Head of caudate nucleus (tissue), 42 donors: Measurements from ENCODE around the gene GJB5.
"Not testable (repeated sequence)": the region's sequence is repeated elsewhere in the genome, so short reads cannot be mapped to it uniquely, and the experiment has no call there.

ENCODE experiments used
- DNase-seq, 42 donors: peaks; one replicate each; pipeline versions ENCODE4 v3.0.0 to v3.0.0-alpha.2; 2020 to 2021; ENCODE audit warnings: mixed read lengths in 7 of 42
- intact Hi-C: fragments of 100-400 bp; cut with DNase I; formaldehyde crosslinking; loops from one replicate; pipeline ENCODE4 v1.15.0; 2022

Gene GJB5

GRCh38 chr1:34754964-34755637, at the start of gene GJB5:
TSS of gene GJB5 (plus strand) at chr1:34755047. CDS start at chr1:34757331, 2,284 bp downstream.
- intact Hi-C loops = no loop called here
- DNase-seq = no peak

DNA sequence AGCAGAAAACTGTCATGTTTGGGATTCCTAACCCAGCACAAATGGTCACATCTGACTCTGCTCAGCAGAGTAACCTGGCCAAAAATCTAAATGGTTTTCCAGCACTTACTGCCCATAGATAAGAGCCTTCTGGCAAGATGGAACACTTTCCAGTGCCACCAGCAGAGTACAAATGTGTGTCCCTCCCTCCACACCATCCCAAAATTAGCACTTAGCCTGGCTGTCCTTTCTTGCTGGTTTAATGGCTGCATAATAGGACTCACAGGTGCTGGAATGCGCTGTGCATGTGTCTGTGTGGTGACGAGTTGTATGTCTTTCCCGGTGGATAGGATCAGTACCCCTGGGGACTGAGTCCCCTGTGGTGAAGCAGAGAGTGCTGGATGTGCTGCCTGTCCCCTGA, 49.8 kb upstream of the GJB5 start:
- intact Hi-C loops = no loop called here
- DNase-seq = no peak

DNA sequence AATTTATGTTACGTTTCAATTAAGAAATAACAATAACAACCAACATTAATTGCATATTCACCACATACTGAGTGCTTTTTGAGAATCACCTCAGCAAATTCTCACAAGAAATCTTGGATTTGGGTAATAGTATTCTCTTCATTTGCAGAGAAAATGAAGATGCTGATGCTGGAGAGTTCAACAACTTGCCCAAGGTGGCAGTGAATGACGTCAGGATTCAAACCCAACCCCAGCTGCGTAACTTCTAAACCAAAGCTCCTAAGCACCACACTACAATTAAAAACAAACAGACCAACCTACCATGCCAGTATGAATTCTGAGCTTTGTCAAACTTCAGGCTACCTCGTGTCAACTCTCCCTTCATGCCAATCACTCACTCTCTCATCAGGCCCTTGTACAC, 46.7 kb upstream of the GJB5 start:
- no peak for DNase-seq
- intact Hi-C loops = no loop called here

- intact Hi-C loops = no loop called here
- no peak for DNase-seq
These were observed 45.3 kb upstream of the GJB5 start for GRCh38 chr1:34709547-34709946.

- DNase-seq = no peak
These were observed 44.0 kb upstream of the GJB5 start for GRCh38 chr1:34710812-34711211.

DNA sequence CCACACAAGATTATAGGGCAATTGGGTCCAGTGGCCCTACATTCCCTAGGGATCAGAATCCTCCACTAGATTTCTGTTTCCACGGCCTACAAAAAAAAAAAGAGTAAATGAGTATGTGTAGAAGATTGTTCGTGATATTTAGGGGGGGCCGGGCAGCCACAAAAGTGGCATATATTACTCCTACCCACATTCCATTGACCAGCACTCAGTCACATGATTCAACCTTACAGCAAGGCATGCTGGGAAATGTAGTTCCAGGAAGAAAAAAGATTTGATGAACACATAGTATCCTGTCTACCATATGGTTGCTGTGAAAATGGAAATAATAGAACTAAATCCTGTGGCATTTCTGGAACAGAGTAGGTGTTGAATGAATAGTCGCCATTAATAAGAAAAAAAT, 43.4 kb upstream of the GJB5 start:
- no peak for DNase-seq
- intact Hi-C loops = no loop called here

More at GRCh38 chr1:34710812-34711211, 44.0 kb upstream of the GJB5 start:
- intact Hi-C loops = no loop called here

- intact Hi-C loops = no loop called here
- DNase-seq = peak in 6 of 42 donors; percentile 13 to 40 (median 20)
These were observed 42.7 kb upstream of the GJB5 start for GRCh38 chr1:34712007-34712688.

DNA sequence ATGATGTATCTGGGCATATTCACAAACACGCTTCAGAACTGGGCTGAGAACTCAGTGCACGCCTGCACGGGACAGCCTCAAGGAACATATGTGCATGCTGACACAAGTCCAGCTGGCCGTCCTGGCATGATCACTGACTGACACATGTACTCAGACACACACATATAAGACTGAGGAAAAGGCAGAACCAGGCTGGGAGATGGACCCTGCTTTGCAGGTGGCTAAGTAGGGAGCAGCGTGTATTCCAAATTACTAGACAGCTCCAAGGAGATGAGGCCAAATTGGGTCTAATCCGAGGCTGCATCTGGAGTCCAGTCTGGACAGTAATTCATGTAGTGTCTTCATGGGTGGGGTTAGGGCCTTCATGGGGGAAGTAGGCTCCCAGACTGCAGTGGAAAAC, 41.4 kb upstream of the GJB5 start:
- no peak for DNase-seq
- intact Hi-C loops = no loop called here

DNA sequence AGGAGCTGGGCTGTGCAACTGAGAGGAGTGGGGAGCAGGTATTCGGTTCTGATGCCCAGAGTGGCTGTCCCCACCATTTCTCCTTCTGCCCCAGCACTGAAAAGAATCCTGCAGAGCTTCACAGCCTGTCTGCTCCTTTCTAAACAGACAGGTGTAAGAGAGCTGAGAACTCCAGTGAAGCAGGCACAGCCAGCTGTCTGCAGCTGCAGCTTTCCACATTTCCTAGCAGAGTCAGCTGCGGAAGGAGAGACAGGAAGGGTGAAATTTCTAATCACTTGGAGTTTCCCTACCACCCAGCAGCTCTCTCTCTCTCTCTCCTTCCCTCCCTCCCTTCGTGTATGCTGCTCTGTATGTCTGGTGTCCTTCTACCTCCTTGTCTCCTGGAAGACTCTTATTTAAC, 40.5 kb upstream of the GJB5 start:
- DNase-seq = no peak
- intact Hi-C loops = no loop called here

GRCh38 chr1:34715139-34715538, 39.7 kb upstream of the GJB5 start:
- no peak for DNase-seq
- intact Hi-C loops = no loop called here

- intact Hi-C loops = no loop called here
- DNase-seq = no peak
These were observed 33.6 kb upstream of the GJB5 start for GRCh38 chr1:34721241-34721640.

DNA sequence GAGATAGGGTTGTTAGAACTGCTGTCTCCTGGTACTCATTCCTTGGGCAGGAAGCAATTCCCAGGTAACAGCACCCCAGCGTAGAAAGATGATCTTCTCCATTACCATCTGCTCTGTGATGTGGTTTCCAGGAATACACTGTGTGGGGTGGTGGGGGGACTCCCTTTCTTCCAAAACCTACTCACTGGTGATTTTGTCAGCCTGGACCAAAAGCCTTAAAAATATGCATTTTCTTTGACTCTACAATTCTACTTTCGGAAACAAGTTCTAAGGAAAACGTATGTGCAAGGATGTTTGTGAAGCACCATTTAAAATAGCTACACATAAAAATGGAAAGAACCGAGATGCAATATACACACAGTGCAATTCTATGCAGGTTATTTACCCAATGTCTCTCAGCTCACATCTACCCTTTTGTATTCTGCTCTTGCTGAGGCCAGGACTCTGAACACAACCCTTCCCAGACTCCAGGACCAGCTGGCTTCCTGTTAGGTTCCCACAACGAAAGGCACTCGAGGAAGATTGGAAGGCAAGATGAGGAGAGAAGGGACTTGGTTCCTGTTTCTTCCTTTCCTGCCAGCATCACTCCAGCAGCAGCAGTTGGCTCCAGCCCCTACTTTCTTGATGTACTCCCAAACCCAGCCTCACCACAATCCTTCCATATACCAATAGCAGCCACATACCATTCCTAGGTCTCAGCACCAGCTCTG, 33.0 kb upstream of the GJB5 start:
- intact Hi-C loops = no loop called here
- DNase-seq = no peak

DNA sequence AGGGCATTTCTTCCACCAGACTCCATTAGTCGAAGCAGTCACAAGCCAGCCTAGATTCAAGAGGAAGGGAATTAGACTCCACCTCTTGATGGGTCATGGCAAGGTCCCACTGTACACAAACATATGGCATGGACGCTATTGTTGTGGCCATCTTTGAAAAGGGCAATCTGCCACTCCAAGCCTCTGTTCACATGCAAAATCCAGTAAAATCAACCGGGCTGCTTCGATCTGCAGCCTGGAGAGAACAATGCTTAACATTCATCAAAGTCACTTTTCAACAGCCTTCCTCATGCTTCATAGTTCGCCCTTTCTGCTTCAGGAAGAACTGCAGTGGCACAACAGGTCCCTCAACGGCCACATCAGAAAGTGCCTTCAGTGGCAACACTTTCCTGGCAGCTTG, 28.0 kb upstream of the GJB5 start:
- no peak for DNase-seq

GRCh38 chr1:34730485-34730884, 24.4 kb upstream of the GJB5 start:
- intact Hi-C loops = no loop called here
- DNase-seq = no peak

More for the DNA sequence above, 28.0 kb upstream of the GJB5 start:
- intact Hi-C loops = no loop called here

DNA sequence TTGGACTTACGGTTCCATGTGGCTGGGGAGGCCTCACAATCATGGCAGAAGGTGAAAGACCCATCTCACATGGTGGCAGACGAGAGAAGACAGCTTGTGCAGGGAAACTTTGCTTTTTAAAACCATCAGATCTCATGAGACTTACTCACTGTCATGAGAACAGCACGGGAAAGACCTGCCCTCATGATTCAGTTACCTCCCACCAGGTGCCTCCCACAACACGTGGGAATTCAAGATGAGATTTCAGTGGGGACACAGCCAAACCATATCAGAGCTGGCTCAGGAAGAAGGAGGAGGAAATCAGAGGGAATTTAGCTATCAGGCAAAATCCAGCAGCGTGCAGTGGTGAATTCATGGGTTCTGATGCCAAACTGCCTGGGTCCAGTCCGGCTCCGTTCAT, 22.0 kb upstream of the GJB5 start:
- peak; percentile 13 to 82 (median 53) for DNase-seq
- intact Hi-C loops = not testable (repeated sequence)

- DNase-seq = peak; percentile 30 to 90 (median 70)
- intact Hi-C loops = no loop called here
These were observed 18.2 kb upstream of the GJB5 start for GRCh38 chr1:34736692-34737091.

GRCh38 chr1:34737236-34737635, 17.6 kb upstream of the GJB5 start:
- intact Hi-C loops, DNase-seq: not testable (repeated sequence)

- peak in 1 of 42 donors; percentile 9 for DNase-seq
- intact Hi-C loops = loop anchor here (10.0 kb wide), 1 partner anchor 1105 kb away; no protein-coding TSS in a partner anchor
These were observed 15.2 kb upstream of the GJB5 start for GRCh38 chr1:34739613-34740012.

GRCh38 chr1:34740161-34740868, 14.5 kb upstream of the GJB5 start:
- intact Hi-C loops = loop anchor here (10.0 kb wide), 1 partner anchor 1106 kb away; no protein-coding TSS in a partner anchor

More at GRCh38 chr1:34740161-34740868, 14.5 kb upstream of the GJB5 start:
- DNase-seq = peak in 3 of 42 donors; percentile 14 to 52 (median 33)
